Measurements from ENCODE around the gene DPH1. TPM values are rescaled to one million over a fixed set of nuclear protein-coding genes. Genes with fewer than 3 reads are reported as not detected.
A peak's percentile ranks its signal among the peaks of the same experiment; 100 is the strongest.

Gene DPH1
- total and polyA plus RNA-seq, 2 donors (not counting 1 experiment from before 2014, with no cell fraction given): 23.1 to 28.5 TPM

DNA sequence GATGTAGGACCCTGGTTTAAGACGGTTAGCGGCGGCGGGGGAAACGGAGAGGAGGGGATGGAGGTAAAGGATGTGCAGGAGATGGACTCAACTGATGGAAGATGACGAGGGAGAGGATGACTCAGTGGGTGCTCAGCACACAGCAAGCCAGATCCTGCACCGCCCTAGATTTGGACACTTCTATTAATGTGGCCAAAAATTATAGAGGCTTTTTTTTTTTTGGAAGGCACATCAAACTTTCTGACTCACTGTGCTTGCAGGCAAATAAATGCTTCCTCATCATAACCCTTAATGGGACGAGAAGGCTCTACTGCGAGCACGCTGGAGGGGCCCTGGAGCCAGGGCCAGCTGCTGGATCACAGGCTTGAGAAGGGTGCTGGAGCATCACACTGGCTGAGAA is 40.8 kb upstream of the DPH1 start:
- H3K9ac ChIP-seq (ENCODE audit: insufficient read depth, low read length): no peak overlapping the region
- peak overlapping the region; percentile 44 for H3K4me2 ChIP-seq (ENCODE audit: extremely low read depth, insufficient read depth, low read length)
- peak; percentile 89 to 91 for DNase-seq (ENCODE audit: low read depth in 2 of 2)
- peak overlapping the region; percentile 23 for H2AFZ ChIP-seq (ENCODE audit: low read length)
- H3K4me3 ChIP-seq (replicated peaks in 1 of 4; ENCODE audit: control extremely low read depth in 1 of 4, insufficient read depth in 1 of 4, low read depth in 3 of 4, low read length in 4 of 4): no peak overlapping the region
- no peaks in the 10 kb centered on the region for H4K20me1 ChIP-seq (ENCODE audit: control insufficient read depth, extremely low read depth, insufficient read depth, low read length)
- peak overlapping the region; percentile 87 for H3K27ac ChIP-seq (ENCODE audit: insufficient read depth, low read length)
- H3K79me2 ChIP-seq (ENCODE audit: control insufficient read depth, insufficient read depth, low read length): no peaks in the 10 kb centered on the region
- no peaks in the 10 kb centered on the region for H3K9me3 ChIP-seq (ENCODE audit: control insufficient read depth, insufficient read depth, low read depth, low read length)
- H3K27me3 ChIP-seq (ENCODE audit: control insufficient read depth, insufficient read depth, low read length): no peaks in the 10 kb centered on the region
- peaks cover 7% of the 10 kb centered on the region for H3K4me1 ChIP-seq (ENCODE audit: control insufficient read depth, extremely low read depth, insufficient read depth, low read length)
- TF ChIP-seq, protein P1, sequence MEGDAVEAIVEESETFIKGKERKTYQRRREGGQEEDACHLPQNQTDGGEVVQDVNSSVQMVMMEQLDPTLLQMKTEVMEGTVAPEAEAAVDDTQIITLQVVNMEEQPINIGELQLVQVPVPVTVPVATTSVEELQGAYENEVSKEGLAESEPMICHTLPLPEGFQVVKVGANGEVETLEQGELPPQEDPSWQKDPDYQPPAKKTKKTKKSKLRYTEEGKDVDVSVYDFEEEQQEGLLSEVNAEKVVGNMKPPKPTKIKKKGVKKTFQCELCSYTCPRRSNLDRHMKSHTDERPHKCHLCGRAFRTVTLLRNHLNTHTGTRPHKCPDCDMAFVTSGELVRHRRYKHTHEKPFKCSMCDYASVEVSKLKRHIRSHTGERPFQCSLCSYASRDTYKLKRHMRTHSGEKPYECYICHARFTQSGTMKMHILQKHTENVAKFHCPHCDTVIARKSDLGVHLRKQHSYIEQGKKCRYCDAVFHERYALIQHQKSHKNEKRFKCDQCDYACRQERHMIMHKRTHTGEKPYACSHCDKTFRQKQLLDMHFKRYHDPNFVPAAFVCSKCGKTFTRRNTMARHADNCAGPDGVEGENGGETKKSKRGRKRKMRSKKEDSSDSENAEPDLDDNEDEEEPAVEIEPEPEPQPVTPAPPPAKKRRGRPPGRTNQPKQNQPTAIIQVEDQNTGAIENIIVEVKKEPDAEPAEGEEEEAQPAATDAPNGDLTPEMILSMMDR (conservative IDR thresholded peaks at IDR 0.05 in 1 of 2, IDR thresholded peaks at IDR 0.05 in 1 of 2; ENCODE audit: low read depth in 1 of 2, low read length in 2 of 2): no peak
- no peak for TF ChIP-seq EZH2 (IDR thresholded peaks at IDR 0.05; ENCODE audit: low read length, missing control alignments)
- no peaks in the 10 kb centered on the region for H3K36me3 ChIP-seq (ENCODE audit: control insufficient read depth, insufficient read depth, low read length)

DNA sequence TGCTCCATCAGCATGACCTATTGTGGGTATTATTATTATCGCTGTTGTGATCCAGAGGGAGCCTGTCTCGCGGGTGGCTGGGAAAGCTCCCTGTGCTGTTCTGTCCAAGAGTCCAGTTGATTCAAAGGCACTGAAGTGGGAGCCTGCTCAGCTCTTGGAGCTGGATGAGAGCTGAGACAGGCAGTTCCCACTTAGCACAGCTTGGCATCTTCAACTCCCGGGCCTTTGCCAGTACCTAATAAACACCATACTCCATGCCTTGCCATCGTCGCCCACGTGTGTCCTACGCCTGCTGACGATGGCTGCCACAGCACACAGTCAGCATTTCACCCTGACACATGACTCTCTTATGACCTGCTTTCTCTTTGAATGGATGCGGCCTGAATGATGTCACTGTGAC is 37.4 kb upstream of the DPH1 start:
- no peak for DNase-seq (ENCODE audit: low read depth in 2 of 2)
- no peak overlapping the region for H3K4me2 ChIP-seq (ENCODE audit: extremely low read depth, insufficient read depth, low read length)
- no peak overlapping the region for H2AFZ ChIP-seq (ENCODE audit: low read length)

DNA sequence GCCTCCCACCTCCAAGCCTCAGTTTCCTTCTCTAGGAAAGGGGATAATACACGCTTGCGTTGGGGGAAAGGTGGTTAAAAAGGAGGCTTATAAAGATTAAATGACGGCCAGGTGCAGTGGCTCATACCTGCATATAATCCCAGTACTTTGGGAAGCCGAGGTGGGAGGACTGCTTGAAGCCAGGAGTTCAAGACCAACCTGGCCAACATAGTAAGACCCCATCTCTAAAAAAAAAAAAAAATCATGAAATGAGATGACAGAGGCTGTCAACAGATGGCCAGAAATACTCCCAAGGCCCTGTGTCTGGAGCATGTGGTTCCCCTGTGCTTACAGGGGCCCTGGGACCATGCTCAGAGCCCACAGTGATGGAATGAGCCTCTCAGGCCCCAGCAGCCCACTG is 35.2 kb upstream of the DPH1 start:
- H3K9ac ChIP-seq (ENCODE audit: insufficient read depth, low read length): no peak overlapping the region
- no peak for DNase-seq (ENCODE audit: low read depth in 2 of 2)
- H4K20me1 ChIP-seq (ENCODE audit: control insufficient read depth, extremely low read depth, insufficient read depth, low read length): no peaks in the 10 kb centered on the region
- peaks cover 4% of the 10 kb centered on the region for H3K4me1 ChIP-seq (ENCODE audit: control insufficient read depth, extremely low read depth, insufficient read depth, low read length)
- H3K27me3 ChIP-seq (ENCODE audit: control insufficient read depth, insufficient read depth, low read length): peaks cover 3% of the 10 kb centered on the region
- no peak overlapping the region for H3K4me2 ChIP-seq (ENCODE audit: extremely low read depth, insufficient read depth, low read length)
- H3K36me3 ChIP-seq (ENCODE audit: control insufficient read depth, insufficient read depth, low read length): no peaks in the 10 kb centered on the region
- H3K9me3 ChIP-seq (ENCODE audit: control insufficient read depth, insufficient read depth, low read depth, low read length): no peaks in the 10 kb centered on the region
- no peak overlapping the region for H2AFZ ChIP-seq (ENCODE audit: low read length)
- H3K79me2 ChIP-seq (ENCODE audit: control insufficient read depth, insufficient read depth, low read length): no peaks in the 10 kb centered on the region
- TF ChIP-seq EZH2 (IDR thresholded peaks at IDR 0.05; ENCODE audit: low read length, missing control alignments): no peak
- TF ChIP-seq, protein P1 (conservative IDR thresholded peaks at IDR 0.05 in 1 of 2, IDR thresholded peaks at IDR 0.05 in 1 of 2; ENCODE audit: low read depth in 1 of 2, low read length in 2 of 2): no peak
- no peak overlapping the region for H3K27ac ChIP-seq (ENCODE audit: insufficient read depth, low read length)
- no peak overlapping the region for H3K4me3 ChIP-seq (replicated peaks in 1 of 4; ENCODE audit: control extremely low read depth in 1 of 4, insufficient read depth in 1 of 4, low read depth in 3 of 4, low read length in 4 of 4)

More for the DNA sequence above, 37.4 kb upstream of the DPH1 start:
- no peak overlapping the region for H3K4me3 ChIP-seq (replicated peaks in 1 of 4; ENCODE audit: control extremely low read depth in 1 of 4, insufficient read depth in 1 of 4, low read depth in 3 of 4, low read length in 4 of 4)
- H3K27ac ChIP-seq (ENCODE audit: insufficient read depth, low read length): no peak overlapping the region
- no peaks in the 10 kb centered on the region for H3K79me2 ChIP-seq (ENCODE audit: control insufficient read depth, insufficient read depth, low read length)
- H3K36me3 ChIP-seq (ENCODE audit: control insufficient read depth, insufficient read depth, low read length): no peaks in the 10 kb centered on the region
- no peaks in the 10 kb centered on the region for H3K9me3 ChIP-seq (ENCODE audit: control insufficient read depth, insufficient read depth, low read depth, low read length)
- H3K27me3 ChIP-seq (ENCODE audit: control insufficient read depth, insufficient read depth, low read length): peaks cover 3% of the 10 kb centered on the region
- TF ChIP-seq, protein P1 (conservative IDR thresholded peaks at IDR 0.05 in 1 of 2, IDR thresholded peaks at IDR 0.05 in 1 of 2; ENCODE audit: low read depth in 1 of 2, low read length in 2 of 2): no peak
- no peak for TF ChIP-seq EZH2 (IDR thresholded peaks at IDR 0.05; ENCODE audit: low read length, missing control alignments)
- no peak overlapping the region for H3K9ac ChIP-seq (ENCODE audit: insufficient read depth, low read length)
- H3K4me1 ChIP-seq (ENCODE audit: control insufficient read depth, extremely low read depth, insufficient read depth, low read length): peaks cover 7% of the 10 kb centered on the region
- H4K20me1 ChIP-seq (ENCODE audit: control insufficient read depth, extremely low read depth, insufficient read depth, low read length): no peaks in the 10 kb centered on the region

All from fibroblast of lung (primary cell).